B cell (primary cell): Measurements from ENCODE around the gene KIRREL3. TPM values are rescaled to one million over a fixed set of nuclear protein-coding genes. Genes with fewer than 3 reads are reported as not detected.

Experiments
- ATAC-seq: fragments of 200-7000 bp; cut with Tn5 transposase; one replicate; pipeline ENCODE4 v1.10.0; 2021; ENCODE audit warnings: low read depth, mild to moderate bottlenecking, moderate number of reproducible peaks, moderate library complexity
- CTCF ChIA-PET: fragments of 350-600 bp; sonication (Branson Sonifier 250); formaldehyde crosslinking; loops from one replicate; lab custom pipeline; 2021; ENCODE audit warnings: antibody characterized with exemption, inconsistent platforms; lab: Charles Lee
- POLR2A ChIA-PET: fragments of 350-600 bp; sonication (Branson Sonifier 250); formaldehyde crosslinking; loops from one replicate; lab custom pipeline; 2021; ENCODE audit warnings: antibody characterized with exemption; lab: Charles Lee
- DNase-seq: peaks from one replicate; pipeline ENCODE4 v3.0.0; 2013
- H2AFZ ChIP-seq: 2 replicates; pipeline ENCODE4 v1.6.1; 2012; ENCODE audit warnings: mild to moderate bottlenecking, low read depth, low read length; ENCODE audit not compliant: insufficient read depth, poor library complexity, severe bottlenecking
- H3K27ac ChIP-seq, 2 donors: 1 replicate in 1 of 2; 2 replicates in 1 of 2; pipeline ENCODE4 v1.5.1; 2012 to 2013; ENCODE audit warnings: low read length in 2 of 2, mild to moderate bottlenecking in 2 of 2, moderate library complexity in 1 of 2
- H3K27me3 ChIP-seq, 4 experiments: fragments of 200-600 bp in 1 of 4; sonication (generic) in 1 of 4; replicated peaks in 1 of 4; 1 replicate in 2 of 4; 2 replicates in 2 of 4; pipeline versions ENCODE4 v1.6.1 to v1.7.0; 2013 to 2016; ENCODE audit warnings: low read length in 3 of 4, mild to moderate bottlenecking in 2 of 4, mixed read lengths in 1 of 4, moderate library complexity in 1 of 4; ENCODE audit not compliant: insufficient read depth in 4 of 4, control insufficient read depth in 3 of 4; ENCODE audit errors: control extremely low read depth in 1 of 4
- H3K36me3 ChIP-seq, 2 experiments: replicated peaks in 1 of 2; 1 replicate in 1 of 2; 2 replicates in 1 of 2; pipeline versions ENCODE4 v1.6.1 to v1.7.1; 2013; ENCODE audit warnings: low read length in 1 of 2; ENCODE audit not compliant: insufficient read depth in 2 of 2, control insufficient read depth in 1 of 2; ENCODE audit errors: control extremely low read depth in 1 of 2, extremely low read depth in 1 of 2
- H3K4me1 ChIP-seq, 2 donors: fragments of 200-600 bp in 1 of 2; sonication (generic) in 1 of 2; 1 replicate in 1 of 2; 2 replicates in 1 of 2; pipeline versions ENCODE4 v1.5.1 to v1.6.1; 2013 to 2017; ENCODE audit warnings: low read length in 2 of 2; ENCODE audit not compliant: control insufficient read depth in 2 of 2, insufficient read depth in 2 of 2
- H3K4me2 ChIP-seq: replicated peaks from 2 replicates; pipeline ENCODE3; 2012; ENCODE audit warnings: mild to moderate bottlenecking, low read depth, low read length; ENCODE audit not compliant: poor library complexity, severe bottlenecking
- H3K4me3 ChIP-seq, 5 experiments: fragments of 200-600 bp in 1 of 5; sonication (generic) in 1 of 5; 1 replicate in 3 of 5; 2 replicates in 2 of 5; pipeline versions ENCODE4 v1.5.1 to v1.7.0; 2011 to 2016; ENCODE audit warnings: low read length in 4 of 5, mild to moderate bottlenecking in 4 of 5, low read depth in 2 of 5, control low read depth in 1 of 5, moderate library complexity in 1 of 5; ENCODE audit not compliant: insufficient read depth in 1 of 5; ENCODE audit errors: control extremely low read depth in 1 of 5, extremely low read depth in 1 of 5
- H3K79me2 ChIP-seq: fragments of 200-600 bp; sonication (generic); one replicate; pipeline ENCODE4 v1.6.0; 2016; ENCODE audit warnings: low read length; ENCODE audit not compliant: control insufficient read depth, insufficient read depth
- H3K9ac ChIP-seq: fragments of 200-600 bp; sonication (generic); 2 replicates; pipeline ENCODE4 v1.6.1; 2017; ENCODE audit warnings: mild to moderate bottlenecking, low read length, moderate library complexity
- H3K9me3 ChIP-seq, 3 donors: one replicate each; pipeline versions ENCODE4 v1.6.1 to v1.7.1; 2013; ENCODE audit warnings: low read length in 2 of 3; ENCODE audit not compliant: control insufficient read depth in 2 of 3, insufficient read depth in 1 of 3; ENCODE audit errors: control extremely low read depth in 1 of 3
- H4K20me1 ChIP-seq: 2 replicates; pipeline ENCODE4 v1.6.0; 2012; ENCODE audit warnings: mild to moderate bottlenecking, low read length; ENCODE audit not compliant: insufficient read depth, control insufficient read depth, poor library complexity, severe bottlenecking
- H3K27ac Mint-ChIP-seq: one replicate; pipeline ENCODE4 v1.8.0; 2021; ENCODE audit warnings: mixed read lengths
- H3K27me3 Mint-ChIP-seq: one replicate; pipeline ENCODE4 v1.8.0; 2021; ENCODE audit warnings: mixed read lengths
- H3K4me1 Mint-ChIP-seq: one replicate; pipeline ENCODE4 v1.8.0; 2021; ENCODE audit warnings: mixed read lengths
- H3K4me3 Mint-ChIP-seq: one replicate; pipeline ENCODE4 v1.8.0; 2021; ENCODE audit warnings: mixed read lengths
- H3K9me3 Mint-ChIP-seq: one replicate; pipeline ENCODE4 v1.8.0; 2022; ENCODE audit warnings: mixed read lengths; ENCODE audit not compliant: insufficient read depth
- CTCF ChIP-seq: fragments of 200-600 bp; IDR thresholded peaks from one replicate; pipeline ENCODE4 v1.8.0; 2022; ENCODE audit warnings: antibody characterized with exemption, mild to moderate bottlenecking
- EZH2 ChIP-seq: IDR thresholded peaks from 2 replicates; pipeline ENCODE4 v1.6.1; 2012; ENCODE audit warnings: borderline replicate concordance, low read depth, mild to moderate bottlenecking, moderate library complexity, low read length; ENCODE audit not compliant: insufficient read depth, poor library complexity, severe bottlenecking
- WGBS: methylation state at CpG from one replicate; pipeline ENCODE4 v1.1.5; 2013; ENCODE audit warnings: missing lambda C conversion rate; ENCODE audit not compliant: insufficient coverage; 5-methylcytosine and 5-hydroxymethylcytosine counted together
- intact Hi-C: fragments of 100-400 bp; cut with micrococcal nuclease; formaldehyde crosslinking; loops from one replicate; pipeline ENCODE4 v1.10.0; 2022
- polyA plus RNA-seq: library from polyadenylated mRNA; depleted of rRNA; stranded (reverse); fragments of >200 nt; gene quantifications from 2 replicates; pipeline ENCODE4 v1.2.3, GENCODE V29; 2012
- total RNA-seq, 2 donors: library from RNA; stranded (reverse); fragments of 120-200 nt in 1 of 2; gene quantifications; 1 replicate in 1 of 2; 2 replicates in 1 of 2; pipeline versions ENCODE4 v1.2.3 to v1.2.4, GENCODE V29; 2013 to 2022

The KIRREL3 gene
- total and polyA plus RNA-seq, 2 donors (not counting 1 experiment from before 2014, with no cell fraction given): not detected

- H3K27me3 ChIP-seq: no peaks in the 10 kb centered on the region
- ATAC-seq: no peak
Observed at GRCh38 chr11:126433244-126433846, 567.2 kb downstream of the KIRREL3 start.

More at GRCh38 chr11:126433244-126433846, 567.2 kb downstream of the KIRREL3 start:
- no peak for DNase-seq
- no peaks in the 10 kb centered on the region for H3K9me3 ChIP-seq
- WGBS: 87% methylated on average over 11 of the region's 11 CpGs
- H2AFZ ChIP-seq: no peak overlapping the region
- no peak overlapping the region for H3K4me2 ChIP-seq
- CTCF ChIA-PET: interaction anchor here (0.7 kb wide), 1 partner anchor 47 kb away, joined by 3 read pairs; no protein-coding TSS in a partner anchor
- TF ChIP-seq EZH2 (no peak), CTCF (no peak)
- no peak overlapping the region for H3K9ac ChIP-seq
- H3K4me1 Mint-ChIP-seq: no peaks in the 10 kb centered on the region
- no peaks in the 10 kb centered on the region for H3K9me3 Mint-ChIP-seq
- no peaks in the 10 kb centered on the region for H3K36me3 ChIP-seq
- no peak overlapping the region for H3K4me3 ChIP-seq
- no peaks in the 10 kb centered on the region for H3K79me2 ChIP-seq
- H3K4me1 ChIP-seq: no peaks in the 10 kb centered on the region
- POLR2A ChIA-PET: interaction anchor here (0.6 kb wide), 1 partner anchor 598 kb away, joined by 3 read pairs; no protein-coding TSS in a partner anchor
- intact Hi-C loops: no loop called here
- no peak overlapping the region for H3K27ac Mint-ChIP-seq
- no peak overlapping the region for H3K27ac ChIP-seq
- no peak overlapping the region for H3K4me3 Mint-ChIP-seq
- H4K20me1 ChIP-seq: no peaks in the 10 kb centered on the region
- H3K27me3 Mint-ChIP-seq: no peaks in the 10 kb centered on the region
